GM12801 (cell line): ENCODE results near the gene CACNA2D1.

Source experiments
- CTCF ChIP-seq: IDR thresholded peaks from one replicate; pipeline ENCODE4 v1.5.1; 2011; ENCODE audit warnings: control low read depth; ENCODE audit not compliant: insufficient read length; ENCODE audit errors: extremely low read depth

The CACNA2D1 gene

GRCh38 chr7:82317760-82318159 lies 125.8 kb downstream of the CACNA2D1 start:
- TF ChIP-seq CTCF: no peak

DNA sequence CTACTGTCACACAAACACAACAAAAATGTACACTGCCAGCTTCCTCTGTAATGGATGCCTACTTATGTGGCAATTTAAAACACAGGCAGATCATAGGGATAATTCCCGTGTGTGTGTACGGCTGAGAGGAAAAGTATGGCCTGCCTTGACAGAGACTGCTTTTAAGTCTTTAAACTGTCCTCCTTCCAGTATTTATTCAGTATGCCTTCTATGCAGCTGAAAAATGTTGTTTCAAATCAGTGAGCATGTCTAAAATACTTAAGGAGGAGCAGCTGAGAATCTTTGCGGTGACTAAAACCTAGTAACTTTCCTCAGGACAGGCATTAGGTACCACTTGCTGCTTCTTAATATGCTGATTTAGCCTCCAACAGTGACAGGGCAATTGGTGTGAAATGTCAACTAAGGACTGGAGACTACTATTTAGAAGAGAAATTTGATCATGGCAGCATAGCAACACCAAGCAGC lies 126.3 kb downstream of the CACNA2D1 start:
- no peak for TF ChIP-seq CTCF

DNA sequence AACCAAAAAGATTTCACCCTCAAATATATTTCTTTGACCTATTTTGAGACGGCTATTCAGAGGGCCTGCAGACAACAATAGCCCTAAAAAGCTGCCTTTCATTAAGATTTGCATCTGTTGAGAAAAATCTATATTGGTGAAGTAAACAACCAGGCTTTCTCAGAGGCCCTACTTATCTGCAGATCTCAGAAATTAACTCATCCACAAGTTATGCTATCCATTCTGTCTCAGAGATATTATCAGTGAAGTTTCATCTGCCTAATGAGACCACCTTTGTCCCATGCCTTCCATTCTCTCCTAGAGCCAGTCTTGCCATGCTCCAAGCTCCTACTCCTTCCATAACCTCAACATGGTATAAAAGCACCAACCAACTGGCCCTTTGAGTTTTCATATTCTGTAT lies 130.3 kb downstream of the CACNA2D1 start:
- TF ChIP-seq CTCF: no peak

DNA sequence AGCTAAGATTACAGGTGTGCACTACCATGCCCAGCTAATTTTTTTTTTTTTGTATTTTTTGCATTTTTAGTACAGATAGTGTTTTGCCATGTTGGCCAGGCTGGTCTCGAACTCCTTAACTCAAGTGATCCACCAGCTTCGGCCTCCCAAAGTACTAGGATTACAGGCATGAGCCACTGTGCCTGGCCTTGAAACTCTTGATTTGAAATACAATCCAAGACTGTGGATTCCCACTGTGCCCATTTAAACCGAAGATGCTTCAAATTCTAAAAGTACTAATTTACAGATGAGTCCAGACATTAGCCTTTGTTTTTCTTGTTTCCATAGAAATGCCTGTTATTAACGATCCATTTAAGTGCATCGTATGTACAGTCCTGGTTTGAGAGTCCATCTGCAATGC lies 130.9 kb downstream of the CACNA2D1 start:
- TF ChIP-seq CTCF: no peak

DNA sequence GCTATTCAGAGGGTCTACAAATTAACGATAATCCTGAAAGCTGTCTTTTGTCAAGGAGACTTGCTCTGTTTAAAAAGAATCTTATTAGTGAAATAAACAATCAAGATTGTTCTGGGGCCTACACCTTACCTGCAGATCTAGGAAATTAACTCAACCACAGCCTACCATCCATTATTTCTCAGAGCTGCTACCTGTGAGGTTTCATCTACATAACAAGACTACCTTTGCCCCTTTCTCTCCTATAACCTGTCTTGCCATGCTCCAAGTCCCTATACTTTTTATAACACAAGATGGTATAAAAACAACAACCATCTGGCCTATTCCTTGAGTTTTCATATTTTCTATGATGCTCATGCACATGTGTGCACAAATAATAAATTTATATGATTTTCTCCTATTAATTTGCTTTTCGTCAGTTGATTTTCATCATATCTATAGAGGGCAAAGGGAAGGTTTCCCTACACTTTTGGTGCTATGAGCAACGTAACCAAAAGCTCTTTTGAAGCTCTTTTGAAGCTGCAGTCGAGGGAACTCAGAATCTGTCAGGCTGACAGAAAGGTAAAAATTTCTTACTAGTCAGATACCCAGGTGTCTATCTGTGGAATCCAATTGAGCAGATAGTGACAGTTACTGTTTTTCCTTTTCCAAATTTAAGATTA lies 138.1 kb downstream of the CACNA2D1 start:
- TF ChIP-seq CTCF: no peak

DNA sequence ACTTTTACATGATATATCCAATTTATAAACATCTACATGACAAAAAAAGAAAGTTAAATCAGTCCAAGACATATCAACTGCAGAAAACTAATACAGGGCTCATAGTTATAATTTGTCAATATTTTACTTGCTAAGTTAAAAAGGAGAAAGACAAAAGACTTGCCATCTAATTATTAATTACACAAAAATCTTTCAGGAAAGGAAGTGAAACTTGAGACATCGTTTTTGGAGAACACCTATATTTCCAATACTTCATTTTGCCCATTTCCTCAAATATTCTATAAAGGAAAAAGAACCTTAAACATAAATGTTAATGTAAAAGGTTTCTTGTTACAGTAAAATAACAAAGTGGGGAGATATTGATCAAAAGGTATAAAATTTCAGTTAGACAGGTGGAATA lies 148.7 kb downstream of the CACNA2D1 start:
- TF ChIP-seq CTCF: no peak

- TF ChIP-seq CTCF: no peak
These were observed 149.2 kb downstream of the CACNA2D1 start for GRCh38 chr7:82294382-82294784.

GRCh38 chr7:82293467-82293866 lies 150.1 kb downstream of the CACNA2D1 start:
- TF ChIP-seq CTCF: no peak
